Natural killer cell (primary cell): ENCODE measurements around the gene GAMT. TPM values are rescaled to one million over a fixed set of nuclear protein-coding genes. Genes with fewer than 3 reads are reported as not detected.

Source experiments
- ATAC-seq, 3 donors: fragments of 150-1000 bp in 2 of 3; fragments of 200-7000 bp in 1 of 3; cut with Tn5 transposase; 1 replicate in 1 of 3; 2 replicates in 2 of 3; pipeline ENCODE4 v1.10.0; 2021; ENCODE audit warnings: mild to moderate bottlenecking in 2 of 3, moderate library complexity in 2 of 3
- DNase-seq, 2 donors: peaks; one replicate each; pipeline versions ENCODE4 v3.0.0 to v3.0.0-alpha.2; 2013 to 2021; ENCODE audit warnings: mixed read lengths in 1 of 2
- H3K27ac ChIP-seq: one replicate; pipeline ENCODE4 v1.5.1; 2013; ENCODE audit warnings: mild to moderate bottlenecking, low read length
- H3K27me3 ChIP-seq: one replicate; pipeline ENCODE4 v1.6.1; 2013; ENCODE audit warnings: low read length; ENCODE audit not compliant: control insufficient read depth, insufficient read depth
- H3K36me3 ChIP-seq: one replicate; pipeline ENCODE4 v1.6.1; 2013; ENCODE audit warnings: low read length; ENCODE audit not compliant: control insufficient read depth, insufficient read depth
- H3K4me1 ChIP-seq: one replicate; pipeline ENCODE4 v1.6.1; 2013; ENCODE audit warnings: low read length; ENCODE audit not compliant: control insufficient read depth, insufficient read depth
- H3K4me3 ChIP-seq: one replicate; pipeline ENCODE4 v1.5.1; 2013; ENCODE audit warnings: low read length
- H3K9me3 ChIP-seq: one replicate; pipeline ENCODE4 v1.6.1; 2013; ENCODE audit warnings: low read length; ENCODE audit not compliant: control insufficient read depth, insufficient read depth
- H3K27ac Mint-ChIP-seq, 2 donors: one replicate each; pipeline ENCODE4 v1.8.0; 2022; ENCODE audit warnings: mild to moderate bottlenecking in 2 of 2, mixed read lengths in 2 of 2, moderate library complexity in 1 of 2
- H3K27me3 Mint-ChIP-seq, 2 donors: one replicate each; pipeline ENCODE4 v1.8.0; 2022; ENCODE audit warnings: low read depth in 2 of 2, mixed read lengths in 2 of 2
- H3K36me3 Mint-ChIP-seq: one replicate; pipeline ENCODE4 v1.8.0; 2022; ENCODE audit warnings: mixed read lengths
- H3K4me1 Mint-ChIP-seq, 2 donors: one replicate each; pipeline ENCODE4 v1.8.0; 2022; ENCODE audit warnings: mixed read lengths in 2 of 2
- H3K4me3 Mint-ChIP-seq: one replicate; pipeline ENCODE4 v1.8.0; 2022; ENCODE audit warnings: mild to moderate bottlenecking, moderate library complexity, mixed read lengths
- H3K9me3 Mint-ChIP-seq, 2 donors: one replicate each; pipeline ENCODE4 v1.8.0; 2022; ENCODE audit warnings: mixed read lengths in 2 of 2
- CTCF ChIP-seq: fragments of 200-600 bp; IDR thresholded peaks from one replicate; pipeline ENCODE4 v1.8.0; 2022; ENCODE audit warnings: antibody characterized with exemption
- WGBS: methylation state at CpG from one replicate; pipeline ENCODE4 v1.1.7; 2013; ENCODE audit warnings: missing lambda C conversion rate; ENCODE audit not compliant: insufficient coverage; 5-methylcytosine and 5-hydroxymethylcytosine counted together
- intact Hi-C: fragments of 100-400 bp; cut with micrococcal nuclease; formaldehyde crosslinking; loops from one replicate; pipeline ENCODE4 v1.14.2; 2022
- total RNA-seq, 4 donors: library from RNA; stranded (reverse); fragments of 120-200 nt in 1 of 4; gene quantifications; one replicate each; pipeline versions ENCODE4 v1.2.3 to v1.2.4, GENCODE V29; 2013 to 2022

GAMT gene
- total RNA-seq, 3 donors from 2014 or later (not counting 1 experiment from before 2014, with no cell fraction given), result 5.1 to 7.5 (median 7.1) TPM

GRCh38 chr19:1423436-1424191, 22.3 kb upstream of the GAMT start:
- Mint-ChIP-seq H3K4me3 (no peak overlapping the region), H3K36me3 (peaks cover 5% of the 10 kb centered on the region), H3K4me1 (peaks cover 7 to 10% of the 10 kb centered on the region in 2 donors), H3K9me3 (no peaks in the 10 kb centered on the region), H3K27me3 (no peaks in the 10 kb centered on the region), H3K27ac (peak overlapping the region in 1 of 2 donors; percentile 52)
- Histone ChIP-seq H3K4me1 (no peaks in the 10 kb centered on the region), H3K9me3 (no peaks in the 10 kb centered on the region), H3K36me3 (peaks cover 70% of the 10 kb centered on the region), H3K27me3 (no peaks in the 10 kb centered on the region), H3K4me3 (no peak overlapping the region), H3K27ac (no peak overlapping the region)
- TF ChIP-seq CTCF, result no peak
- ATAC-seq (peak in 1 of 3 donors; percentile 23), DNase-seq (no peak)
- intact Hi-C loops, result no loop called here
- WGBS, result 97% methylated on average over 40 of the region's 40 CpGs

GRCh38 chr19:1422943-1423342, 21.6 kb upstream of the GAMT start:
- TF ChIP-seq CTCF, result no peak
- Histone ChIP-seq H3K27me3 (no peaks in the 10 kb centered on the region), H3K9me3 (no peaks in the 10 kb centered on the region), H3K4me3 (no peak overlapping the region), H3K36me3 (peaks cover 75% of the 10 kb centered on the region), H3K27ac (no peak overlapping the region), H3K4me1 (peaks cover under 1% of the 10 kb centered on the region)
- DNase-seq, result no peak
- H3K36me3 Mint-ChIP-seq, result peaks cover 5% of the 10 kb centered on the region
- H3K27ac Mint-ChIP-seq, result peak overlapping the region in 1 of 2 donors; percentile 52
- no peaks in the 10 kb centered on the region for H3K9me3 Mint-ChIP-seq
- H3K27me3 Mint-ChIP-seq, result no peaks in the 10 kb centered on the region
- WGBS, result 96% methylated on average over 23 of the region's 24 CpGs
- no peak overlapping the region for H3K4me3 Mint-ChIP-seq
- intact Hi-C loops, result no loop called here
- no peak for ATAC-seq
- H3K4me1 Mint-ChIP-seq, result peaks cover 7 to 10% of the 10 kb centered on the region in 2 donors

- Mint-ChIP-seq H3K27ac (no peak overlapping the region), H3K4me1 (peaks cover 12 to 15% of the 10 kb centered on the region in 2 donors), H3K9me3 (no peaks in the 10 kb centered on the region), H3K36me3 (peaks cover 5% of the 10 kb centered on the region), H3K27me3 (no peaks in the 10 kb centered on the region), H3K4me3 (no peak overlapping the region)
- WGBS, result 89% methylated on average over 16 of the region's 16 CpGs
- no peak overlapping the region for H3K4me3 ChIP-seq
- H3K27me3 ChIP-seq, result no peaks in the 10 kb centered on the region
- ATAC-seq (no peak), DNase-seq (no peak)
- no peak for TF ChIP-seq CTCF
- H3K36me3 ChIP-seq, result peaks cover 76% of the 10 kb centered on the region
- no peaks in the 10 kb centered on the region for H3K9me3 ChIP-seq
- no peak overlapping the region for H3K27ac ChIP-seq
- intact Hi-C loops, result no loop called here
- peaks cover 6% of the 10 kb centered on the region for H3K4me1 ChIP-seq
Measured at GRCh38 chr19:1422360-1422759, 21.0 kb upstream of the GAMT start.

- 95% methylated on average over 22 of the region's 22 CpGs for WGBS
- Mint-ChIP-seq H3K4me1 (peaks cover 15 to 19% of the 10 kb centered on the region in 2 donors), H3K27me3 (no peaks in the 10 kb centered on the region), H3K27ac (no peak overlapping the region), H3K9me3 (no peaks in the 10 kb centered on the region), H3K4me3 (no peak overlapping the region), H3K36me3 (peaks cover 5% of the 10 kb centered on the region)
- Histone ChIP-seq H3K4me1 (peaks cover 11% of the 10 kb centered on the region), H3K36me3 (peaks cover 80% of the 10 kb centered on the region), H3K27ac (no peak overlapping the region), H3K9me3 (no peaks in the 10 kb centered on the region), H3K27me3 (no peaks in the 10 kb centered on the region), H3K4me3 (no peak overlapping the region)
- DNase-seq (no peak), ATAC-seq (no peak)
- no peak for TF ChIP-seq CTCF
- intact Hi-C loops, result no loop called here
Measured at GRCh38 chr19:1421958-1422305, 20.6 kb upstream of the GAMT start.
